NCI-H2081 (cell line): ENCODE data around the gene HDAC9.

Source experiments
- DNase-seq, 2 experiments: peaks; one replicate each; lab custom pipeline; 2025; lab: John Stamatoyannopoulos, UW

The HDAC9 gene

GRCh38 chr7:18494821-18495408 is 634 bp upstream of the HDAC9 start:
- DNase-seq: peak in 1 of 2 experiments; percentile 75

- no peak for DNase-seq
Measured at GRCh38 chr7:18496341-18496700, 772 bp downstream of the HDAC9 start.

- DNase-seq: peak; percentile 17 to 69
Measured at GRCh38 chr7:18497082-18497481, 1.5 kb downstream of the HDAC9 start.

GRCh38 chr7:18497800-18498199 is 2.3 kb downstream of the HDAC9 start:
- peak in 1 of 2 experiments; percentile 41 for DNase-seq

GRCh38 chr7:18498341-18498740 is 2.8 kb downstream of the HDAC9 start:
- peak in 1 of 2 experiments; percentile 41 for DNase-seq

- DNase-seq: peak in 1 of 2 experiments; percentile 52
Measured at GRCh38 chr7:18499407-18500177, 4.0 kb downstream of the HDAC9 start.

GRCh38 chr7:18503126-18503866 is 7.7 kb downstream of the HDAC9 start:
- no peak for DNase-seq

- no peak for DNase-seq
Measured at GRCh38 chr7:18504965-18505364, 9.4 kb downstream of the HDAC9 start.

GRCh38 chr7:18505870-18506460 is 10.4 kb downstream of the HDAC9 start:
- DNase-seq: no peak

GRCh38 chr7:18508443-18509427 is 13.2 kb downstream of the HDAC9 start:
- DNase-seq: peak; percentile 20 to 45

GRCh38 chr7:18509481-18509880 is 13.9 kb downstream of the HDAC9 start:
- DNase-seq: no peak

GRCh38 chr7:18511351-18512140 is 16.0 kb downstream of the HDAC9 start:
- DNase-seq: no peak

GRCh38 chr7:18513343-18513742 is 17.8 kb downstream of the HDAC9 start:
- DNase-seq: no peak

- DNase-seq: no peak
Measured at GRCh38 chr7:18515067-18515466, 19.5 kb downstream of the HDAC9 start.

- DNase-seq: no peak
Measured at GRCh38 chr7:18517646-18518045, 22.1 kb downstream of the HDAC9 start.

GRCh38 chr7:18518555-18518954 is 23.0 kb downstream of the HDAC9 start:
- no peak for DNase-seq

GRCh38 chr7:18520450-18521235 is 25.1 kb downstream of the HDAC9 start:
- no peak for DNase-seq

- no peak for DNase-seq
Measured at GRCh38 chr7:18521236-18521589, 25.7 kb downstream of the HDAC9 start.

- peak in 1 of 2 experiments; percentile 18 for DNase-seq
Measured at GRCh38 chr7:18521945-18522566, 26.5 kb downstream of the HDAC9 start.
